ENCODE results near the gene PEX11B. TPM values are rescaled to one million over a fixed set of nuclear protein-coding genes. Genes with fewer than 3 reads are reported as not detected.

PEX11B gene
- total RNA-seq, result 24.7 TPM in 2 replicates

GRCh38 chr1:145918144-145918991, at the start of gene PEX11B:
TSS of gene PEX11B (minus strand) at chr1:145918717. CDS start at chr1:145918688, 29 bp downstream.

DNA sequence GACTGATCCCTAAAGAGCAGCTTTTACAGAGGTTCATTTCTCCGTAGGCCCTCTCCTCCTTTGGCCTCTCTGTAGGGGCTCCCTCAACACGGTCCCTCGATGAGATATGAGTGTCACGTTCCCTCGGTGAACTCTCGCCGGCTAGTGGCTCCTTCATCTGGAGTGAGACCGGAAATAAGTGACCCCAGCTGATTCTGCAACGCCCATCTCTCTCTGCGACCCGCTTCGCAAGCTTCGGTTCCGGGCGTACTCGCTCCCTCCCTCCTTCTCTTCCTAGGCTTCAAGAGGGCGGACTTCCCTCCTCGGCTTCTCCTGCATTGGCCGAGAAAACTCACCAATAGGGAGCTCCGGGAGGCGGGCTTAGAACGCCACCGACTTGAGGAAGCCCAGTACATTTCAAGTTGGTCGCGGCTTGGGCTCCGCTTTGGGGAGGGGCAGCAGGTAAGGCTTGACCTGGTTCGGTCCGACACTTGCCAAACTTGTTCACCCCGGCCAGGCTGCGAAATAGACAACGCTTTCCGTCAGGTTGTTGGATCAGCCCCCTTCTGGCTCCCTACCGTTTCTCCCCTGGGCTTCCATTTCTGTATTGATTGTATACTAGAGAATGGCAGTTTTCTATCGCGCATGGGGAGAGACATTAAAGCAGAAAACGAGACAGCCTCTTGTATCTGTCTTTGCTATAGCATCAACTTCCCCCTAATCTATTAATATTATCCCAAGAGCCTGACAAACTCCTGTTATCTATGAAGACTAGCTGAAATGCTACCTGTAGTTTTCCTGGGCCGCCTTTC, 46.0 kb upstream of the PEX11B start, which contains the start of the genes ANKRD34A and POLR3GL:
ANKRD34A (minus strand) TSS at position 248 of the 791 bp plus-strand sequence. CDS start 2,816 bp downstream, outside the sequence.
POLR3GL (plus strand) TSS at position 363 of the 791 bp plus-strand sequence. CDS start 10,176 bp downstream, outside the sequence.

GRCh38 chr1:145957443-145958319, 39.2 kb upstream of the PEX11B start, which contains the start of gene LIX1L:
TSS of gene LIX1L (minus strand) at chr1:145958017. CDS start at chr1:145957927, 90 bp downstream.

DNA sequence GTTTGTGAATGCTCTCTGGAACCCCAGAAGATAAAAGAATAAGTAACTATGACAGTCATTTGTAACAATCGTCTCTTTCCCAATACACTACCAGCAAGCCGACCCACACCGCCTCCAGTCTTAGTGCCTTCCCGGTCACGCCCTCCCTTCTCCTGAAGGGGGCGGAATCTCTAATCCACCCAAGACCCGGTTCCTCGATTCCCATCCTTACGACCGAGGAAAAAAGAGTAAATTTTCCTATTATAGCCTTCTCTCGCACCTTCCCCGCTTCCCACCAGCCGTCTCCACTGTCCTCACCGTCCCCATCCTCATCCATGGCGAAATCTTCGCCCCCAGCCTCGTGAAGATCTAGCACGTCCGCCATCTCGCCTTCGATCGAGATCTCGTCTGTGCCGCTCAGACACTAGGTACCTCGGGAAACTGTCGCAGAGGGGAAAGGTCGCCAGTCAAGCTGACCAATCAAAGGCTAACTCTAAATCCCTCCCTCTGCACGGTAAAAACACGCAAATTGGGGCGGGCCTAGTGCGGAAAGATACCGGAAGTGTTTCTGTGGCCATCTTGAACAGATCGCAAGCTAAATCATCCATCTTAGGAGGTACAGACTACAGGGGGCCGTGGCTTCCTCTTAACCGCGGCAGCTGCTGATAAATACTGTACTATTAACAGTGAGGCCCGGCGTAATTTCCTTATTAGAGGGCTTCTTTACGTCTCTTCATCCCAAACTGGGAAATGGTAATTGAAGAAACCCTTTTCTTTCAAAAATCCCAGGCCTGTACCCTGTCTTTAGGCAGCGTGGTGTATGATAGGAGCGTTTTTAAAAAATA, 8.8 kb upstream of the PEX11B start, which contains the start of gene RBM8A:
RBM8A (minus strand) TSS at position 422 of the 824 bp plus-strand sequence; CDS start at position 364, 58 bp downstream.

DNA sequence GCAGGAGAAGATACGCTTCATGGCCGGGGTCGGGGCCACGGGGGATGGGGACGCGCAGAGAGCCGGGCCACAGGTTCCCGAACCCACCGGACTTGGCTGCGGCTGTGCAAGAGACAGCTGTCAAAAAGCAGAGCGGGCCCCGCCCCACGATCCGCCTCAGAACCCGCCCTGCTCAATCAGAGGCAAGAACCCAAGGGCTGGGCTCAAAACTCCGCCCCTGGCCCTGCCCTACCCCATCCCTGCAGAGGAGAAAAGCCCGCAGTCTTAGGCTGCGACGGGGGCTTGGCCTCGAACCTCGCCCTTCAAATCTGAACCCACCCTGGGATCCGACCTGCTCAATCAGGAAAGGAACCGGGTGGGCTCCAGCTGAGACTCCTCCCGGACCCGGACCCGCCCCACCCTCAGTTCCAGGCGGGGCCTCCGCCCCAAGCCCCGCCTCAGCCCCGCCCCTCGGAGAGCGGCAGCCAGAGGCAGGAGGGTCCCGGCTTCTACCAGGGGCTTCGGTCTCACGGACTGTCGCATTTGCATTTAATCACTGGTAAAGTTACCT, 32.7 kb downstream of the PEX11B start, which contains the start of gene ANKRD35:
ANKRD35 (minus strand) TSS at position 129 of the 550 bp plus-strand sequence; CDS start at position 21, 108 bp downstream.

Other genes starting within 250 kb of the PEX11B start
- gene PDZK1, start 211.3 kb downstream of the PEX11B start, total RNA-seq, result 0.49 and 0.97 TPM in 2 replicates
- gene CD160, start 199.2 kb downstream of the PEX11B start, total RNA-seq, result not detected in 2 replicates
- gene RNF115, start 94.6 kb downstream of the PEX11B start, total RNA-seq, result 32.1 and 40.1 TPM in 2 replicates
- 69.9 and 70.7 TPM in 2 replicates for gene POLR3C, start 94.5 kb downstream of the PEX11B start, total RNA-seq
- gene NUDT17, start 73.1 kb downstream of the PEX11B start, total RNA-seq, result 4.9 and 9.2 TPM in 2 replicates
- 23.5 and 24.3 TPM in 2 replicates for gene PIAS3, start 59.6 kb downstream of the PEX11B start, total RNA-seq
- 0.65 and 1.2 TPM in 2 replicates for gene ANKRD35, start 32.9 kb downstream of the PEX11B start, total RNA-seq
- gene ITGA10, start 8.7 kb downstream of the PEX11B start, total RNA-seq, result 1.5 and 2.6 TPM in 2 replicates
- gene RBM8A, start 8.8 kb upstream of the PEX11B start, total RNA-seq, result 46.2 and 47.6 TPM in 2 replicates
- 50.8 and 52.1 TPM in 2 replicates for gene LIX1L, start 39.3 kb upstream of the PEX11B start, total RNA-seq
- 1.3 and 1.6 TPM in 2 replicates for gene ANKRD34A, start 45.9 kb upstream of the PEX11B start, total RNA-seq
- 8.4 and 13.0 TPM in 2 replicates for gene POLR3GL, start 46.0 kb upstream of the PEX11B start, total RNA-seq
- gene TXNIP, start 77.9 kb upstream of the PEX11B start, total RNA-seq, result 34.5 and 50.3 TPM in 2 replicates
- not detected in 2 replicates for gene HJV, start 103.0 kb upstream of the PEX11B start, total RNA-seq
- gene NBPF10, start 226.1 kb upstream of the PEX11B start, total RNA-seq, result 1.9 and 2.4 TPM in 2 replicates

All from hair follicle dermal papilla cell (primary cell).